Loucy (cell line): ENCODE measurements around the gene NRXN3.
A peak's percentile ranks its signal among the peaks of the same experiment; 100 is the strongest.

Experiments used
- EZH2phosphoT487 ChIP-seq: fragments of 200-600 bp; IDR thresholded peaks from 2 replicates; pipeline ENCODE4 v1.6.1; 2018; ENCODE audit warnings: antibody characterized with exemption, mild to moderate bottlenecking, moderate library complexity, borderline replicate concordance
- TF ChIP-seq, protein P1 (sequence below): fragments of 200-600 bp; sonication (generic); conservative IDR thresholded peaks from 2 replicates; pipeline ENCODE4 v1.5.1; 2014; ENCODE audit warnings: mild to moderate bottlenecking, antibody characterized with exemption, low read length

DNA sequence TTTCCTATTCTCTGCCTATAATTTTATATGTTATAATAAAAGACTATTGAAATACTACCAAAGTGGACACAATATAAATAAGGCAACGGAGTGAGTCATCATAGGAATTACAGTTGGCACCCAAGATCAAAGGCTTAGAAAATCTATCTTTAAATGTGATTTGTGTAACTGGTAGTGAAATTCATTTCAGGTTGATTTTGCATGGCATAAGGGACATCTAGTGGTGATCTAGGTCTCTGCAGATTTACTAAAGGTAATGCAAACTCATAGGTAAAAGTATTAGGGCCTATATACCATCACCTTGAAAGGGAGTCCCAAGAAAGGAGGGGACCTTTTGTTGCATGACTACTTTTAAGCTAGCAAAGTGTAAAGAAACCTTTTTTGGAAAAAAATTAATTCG is 527.2 kb downstream of the NRXN3 start:
- TF ChIP-seq, protein P1, sequence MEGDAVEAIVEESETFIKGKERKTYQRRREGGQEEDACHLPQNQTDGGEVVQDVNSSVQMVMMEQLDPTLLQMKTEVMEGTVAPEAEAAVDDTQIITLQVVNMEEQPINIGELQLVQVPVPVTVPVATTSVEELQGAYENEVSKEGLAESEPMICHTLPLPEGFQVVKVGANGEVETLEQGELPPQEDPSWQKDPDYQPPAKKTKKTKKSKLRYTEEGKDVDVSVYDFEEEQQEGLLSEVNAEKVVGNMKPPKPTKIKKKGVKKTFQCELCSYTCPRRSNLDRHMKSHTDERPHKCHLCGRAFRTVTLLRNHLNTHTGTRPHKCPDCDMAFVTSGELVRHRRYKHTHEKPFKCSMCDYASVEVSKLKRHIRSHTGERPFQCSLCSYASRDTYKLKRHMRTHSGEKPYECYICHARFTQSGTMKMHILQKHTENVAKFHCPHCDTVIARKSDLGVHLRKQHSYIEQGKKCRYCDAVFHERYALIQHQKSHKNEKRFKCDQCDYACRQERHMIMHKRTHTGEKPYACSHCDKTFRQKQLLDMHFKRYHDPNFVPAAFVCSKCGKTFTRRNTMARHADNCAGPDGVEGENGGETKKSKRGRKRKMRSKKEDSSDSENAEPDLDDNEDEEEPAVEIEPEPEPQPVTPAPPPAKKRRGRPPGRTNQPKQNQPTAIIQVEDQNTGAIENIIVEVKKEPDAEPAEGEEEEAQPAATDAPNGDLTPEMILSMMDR = peak; percentile 60
- no peak for TF ChIP-seq EZH2phosphoT487
